NCI-H187 treated with DMSO at 0.1 percent for 48 hours (cell line): ENCODE data around the gene COA8.
"Not testable (repeated sequence)": the region's sequence is repeated elsewhere in the genome, so short reads cannot be mapped to it uniquely, and the experiment has no call there.

Experiments used
- DNase-seq: peaks from one replicate; lab custom pipeline; 2025; lab: John Stamatoyannopoulos, UW

COA8 gene

DNA sequence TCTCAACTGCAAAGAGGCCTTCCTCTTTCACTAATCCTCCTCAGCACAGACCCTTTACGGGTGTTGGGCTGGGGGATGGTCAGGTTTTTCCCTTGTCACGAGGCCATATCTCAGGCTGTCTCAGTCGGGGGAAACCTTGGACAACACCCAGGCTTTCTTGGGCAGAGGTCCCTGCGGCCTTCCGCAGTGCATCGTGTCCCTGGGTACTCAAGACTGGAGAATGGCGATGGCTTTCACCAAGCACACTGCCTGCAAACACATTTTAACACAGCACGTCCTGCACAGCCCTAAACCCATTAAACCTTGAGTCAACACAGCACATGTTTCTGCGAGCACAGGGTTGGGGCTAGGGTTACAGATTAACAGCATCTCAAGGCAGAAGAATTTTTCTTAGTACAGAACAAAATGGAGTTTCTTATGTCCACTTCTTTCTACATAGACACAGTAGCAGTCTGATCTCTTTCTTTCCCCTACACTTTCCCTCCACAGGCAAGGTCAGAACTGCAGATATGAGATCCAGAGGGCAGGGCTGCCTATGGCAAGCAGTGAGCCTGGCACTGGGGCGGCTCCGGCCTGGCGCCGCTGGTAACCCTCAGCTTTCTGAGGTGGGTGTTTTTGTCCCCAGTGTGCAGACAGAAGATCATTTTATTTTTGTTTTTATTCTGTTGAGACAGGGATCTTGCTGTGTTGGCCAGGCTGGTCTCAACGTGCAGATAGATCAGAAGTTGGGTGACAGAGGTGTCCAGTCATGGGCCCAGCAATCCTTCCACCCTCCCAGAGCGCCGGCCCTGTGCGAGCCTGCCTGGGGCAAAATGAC is 37.1 kb upstream of the COA8 start:
- not testable (repeated sequence) for DNase-seq

DNA sequence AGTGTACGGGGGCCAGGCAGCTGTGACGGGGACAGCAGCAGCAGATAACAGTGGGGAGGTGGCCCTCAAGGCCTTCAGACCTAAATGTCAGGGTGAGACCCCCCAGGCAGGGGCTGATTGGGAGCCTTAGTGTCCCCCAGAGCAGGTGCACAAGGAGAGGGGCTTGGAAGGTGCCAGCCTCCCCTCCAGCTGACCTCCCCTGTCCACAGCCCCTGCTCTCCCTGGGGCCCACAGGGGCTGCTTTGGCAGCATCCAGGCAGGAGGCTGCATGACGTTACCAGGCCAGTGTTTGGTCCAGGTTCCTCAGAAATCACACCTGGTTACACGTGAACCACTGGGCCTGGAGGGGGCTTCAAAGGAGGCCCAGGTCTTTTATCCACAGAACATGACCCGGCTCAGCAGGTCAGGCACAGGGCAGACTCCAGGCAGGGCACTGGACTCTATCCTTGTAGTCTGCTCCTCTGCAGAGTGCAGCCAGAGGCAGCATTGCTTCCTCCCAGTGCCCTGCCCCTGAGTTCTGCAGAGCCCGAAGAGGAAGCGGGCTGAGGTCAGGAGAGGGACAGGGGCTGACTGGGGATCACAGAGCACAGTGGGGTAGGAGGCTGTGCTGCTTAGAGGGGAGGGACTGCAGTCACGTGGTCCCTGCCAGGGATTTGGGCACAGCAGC is 36.4 kb upstream of the COA8 start:
- no peak for DNase-seq

- no peak for DNase-seq
Measured at GRCh38 chr14:103526914-103527248, 35.9 kb upstream of the COA8 start.

DNA sequence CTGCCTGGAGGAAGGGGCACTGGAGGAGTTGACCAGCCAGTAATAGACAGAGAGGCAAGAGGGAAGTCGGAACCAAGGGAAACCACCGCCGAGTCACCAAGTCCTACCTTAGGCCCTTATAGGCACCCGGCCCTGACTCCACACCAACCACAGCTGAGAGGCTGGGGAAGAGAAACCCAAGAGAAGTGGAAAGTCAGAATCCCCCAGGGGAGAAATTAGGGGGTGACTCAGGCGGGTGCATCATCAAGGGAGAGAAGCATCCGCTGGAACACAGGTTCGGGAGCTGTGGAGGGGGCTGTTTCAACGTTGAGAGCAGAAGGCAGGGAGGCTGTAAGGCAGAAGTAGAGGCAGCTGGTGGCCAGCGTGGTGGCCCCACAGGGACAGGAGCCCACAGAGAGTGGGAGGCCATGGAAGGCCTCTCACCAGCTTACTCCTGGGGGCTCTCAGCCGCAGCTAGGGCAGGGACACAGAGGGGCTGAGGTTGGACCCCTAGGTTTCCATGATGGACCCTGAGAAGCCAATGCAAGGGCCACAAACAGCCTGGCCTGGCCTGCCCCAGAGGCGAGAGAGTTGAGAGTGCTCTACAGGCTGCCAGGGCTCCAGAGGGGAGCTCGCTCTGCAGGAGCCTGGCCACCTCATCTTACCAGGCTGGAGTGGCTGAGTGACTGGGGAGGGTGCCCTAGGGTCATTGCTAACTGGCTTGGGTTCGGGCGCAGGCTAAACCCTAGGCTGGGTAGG is 35.2 kb upstream of the COA8 start:
- no peak for DNase-seq

- no peak for DNase-seq
Measured at GRCh38 chr14:103528146-103528586, 34.6 kb upstream of the COA8 start.

DNA sequence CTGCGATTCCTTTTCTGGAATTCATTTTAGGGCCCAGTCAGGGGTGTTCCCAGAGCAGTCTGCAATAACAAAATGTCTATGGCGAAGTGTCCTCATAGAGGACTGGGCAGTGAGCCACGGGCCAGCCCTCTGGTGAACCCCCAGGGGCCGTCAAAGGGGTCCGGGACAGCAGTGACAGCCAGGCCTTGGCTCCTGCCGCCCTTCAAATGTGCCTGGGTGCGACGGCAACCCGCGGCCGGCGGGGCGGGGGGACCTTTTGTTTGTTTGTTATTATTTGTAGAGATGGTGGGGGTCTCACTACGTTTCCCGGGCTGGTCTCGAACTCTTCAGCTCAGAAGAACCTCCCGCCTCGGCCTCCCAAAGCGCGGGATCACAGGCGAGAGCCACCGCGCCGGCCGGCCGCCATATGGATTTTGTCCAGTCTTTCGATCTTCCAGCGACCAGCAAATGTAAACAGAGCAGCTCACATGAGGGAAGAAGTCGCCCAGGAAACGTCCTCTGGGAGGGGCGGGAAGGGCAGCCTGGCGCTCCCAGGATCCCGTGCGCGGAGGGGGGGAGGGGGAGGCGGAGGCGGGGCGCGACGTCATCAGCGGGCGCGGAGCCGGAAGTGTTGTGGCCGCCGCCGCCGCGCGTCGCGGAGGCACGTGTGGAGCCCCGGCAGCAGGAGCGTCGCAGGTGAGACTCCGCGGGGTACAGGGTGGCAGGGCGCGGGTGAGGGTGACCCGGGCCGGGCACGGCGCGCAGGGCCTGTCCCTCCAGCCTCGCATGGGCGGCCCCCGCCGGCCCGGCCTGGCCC is 34.0 kb upstream of the COA8 start, which contains the start of gene TRMT61A:
TSS of gene TRMT61A (plus strand) at position 610 of the 796 bp plus-strand sequence. CDS start 783 bp downstream, outside the sequence.
- peak; percentile 68 for DNase-seq

DNA sequence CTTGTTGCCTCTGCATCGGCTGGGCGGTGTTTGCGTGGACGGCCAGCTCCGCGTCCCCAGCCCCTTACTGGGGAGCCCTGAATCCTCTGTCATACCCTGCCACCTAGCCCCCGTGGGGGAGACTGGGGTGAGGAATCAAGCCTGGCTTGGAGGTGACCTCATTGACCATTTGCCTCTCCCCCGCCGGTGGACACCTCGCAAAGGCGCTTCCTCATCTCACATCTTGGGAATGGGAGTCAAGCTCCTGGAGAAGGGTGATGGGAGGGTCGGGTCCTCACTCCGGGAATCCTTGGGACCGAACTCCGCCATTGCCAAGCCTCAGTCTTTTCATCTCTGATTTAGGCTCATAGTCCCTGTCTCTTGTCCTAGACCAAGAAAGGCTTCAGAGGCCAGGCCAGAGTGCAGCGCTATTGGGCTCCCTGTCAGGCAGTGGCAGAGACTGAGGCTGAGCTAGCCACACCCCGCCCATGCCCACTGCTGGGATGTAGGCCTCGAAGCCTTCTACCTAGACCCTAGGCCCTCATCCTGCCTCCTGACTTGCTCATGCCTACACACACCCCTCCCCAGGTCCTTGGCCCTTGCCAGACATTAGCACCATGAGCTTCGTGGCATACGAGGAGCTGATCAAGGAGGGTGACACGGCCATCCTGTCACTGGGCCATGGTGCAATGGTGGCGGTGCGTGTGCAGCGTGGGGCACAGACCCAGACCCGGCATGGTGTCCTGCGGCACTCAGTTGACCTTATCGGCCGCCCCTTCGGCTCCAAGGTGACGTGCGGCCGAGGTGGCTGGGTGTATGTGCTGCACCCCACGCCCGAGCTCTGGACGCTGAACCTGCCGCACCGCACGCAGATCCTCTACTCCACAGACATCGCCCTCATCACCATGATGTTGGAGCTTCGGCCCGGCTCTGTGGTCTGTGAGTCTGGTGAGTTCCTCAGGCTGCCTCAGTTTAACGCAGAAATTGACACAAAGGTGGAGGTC is 33.1 kb upstream of the COA8 start:
- DNase-seq: no peak

DNA sequence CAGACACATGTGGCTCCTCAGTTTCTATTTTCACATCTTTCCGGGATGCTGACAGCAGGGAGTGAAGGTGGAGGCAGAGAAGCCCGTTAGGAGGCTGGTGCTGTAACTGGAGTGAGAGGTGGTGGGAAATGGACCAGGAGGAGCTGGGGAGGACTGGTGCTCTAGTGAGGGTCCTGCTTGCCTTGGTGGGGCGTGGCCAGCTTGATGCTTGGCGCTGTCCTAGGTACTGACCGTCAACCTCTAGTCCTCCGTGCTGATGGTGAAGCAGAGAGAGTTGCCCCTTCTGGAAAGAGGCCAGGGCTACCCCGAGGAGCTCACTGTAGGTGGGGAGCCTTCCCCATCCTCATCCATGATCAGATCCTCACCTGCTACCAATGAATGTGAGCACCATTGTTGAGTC is 32.4 kb upstream of the COA8 start:
- no peak for DNase-seq

DNA sequence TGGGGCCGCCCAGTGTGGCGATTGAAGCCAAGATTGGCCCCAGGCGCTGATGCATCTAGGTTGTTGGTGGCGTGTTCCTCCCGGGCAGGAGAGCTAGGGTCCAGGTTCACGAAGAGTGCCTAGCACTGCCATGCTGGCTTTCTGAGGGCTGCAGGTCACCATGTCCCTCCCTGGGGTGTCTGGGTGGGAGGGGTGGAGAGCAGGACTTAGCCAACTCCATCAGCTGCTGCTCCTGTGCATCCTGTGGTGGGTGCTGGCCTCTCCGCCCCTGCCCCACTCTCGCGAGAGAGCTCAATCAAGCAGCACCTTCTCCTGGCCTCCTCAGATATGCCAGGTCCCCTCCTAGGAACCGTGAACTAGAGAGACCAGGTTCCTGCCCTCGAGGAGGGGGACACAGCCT is 31.9 kb upstream of the COA8 start:
- no peak for DNase-seq

- no peak for DNase-seq
Measured at GRCh38 chr14:103531421-103532215, 31.1 kb upstream of the COA8 start.

GRCh38 chr14:103532216-103533136 is 30.3 kb upstream of the COA8 start:
- DNase-seq: no peak

DNA sequence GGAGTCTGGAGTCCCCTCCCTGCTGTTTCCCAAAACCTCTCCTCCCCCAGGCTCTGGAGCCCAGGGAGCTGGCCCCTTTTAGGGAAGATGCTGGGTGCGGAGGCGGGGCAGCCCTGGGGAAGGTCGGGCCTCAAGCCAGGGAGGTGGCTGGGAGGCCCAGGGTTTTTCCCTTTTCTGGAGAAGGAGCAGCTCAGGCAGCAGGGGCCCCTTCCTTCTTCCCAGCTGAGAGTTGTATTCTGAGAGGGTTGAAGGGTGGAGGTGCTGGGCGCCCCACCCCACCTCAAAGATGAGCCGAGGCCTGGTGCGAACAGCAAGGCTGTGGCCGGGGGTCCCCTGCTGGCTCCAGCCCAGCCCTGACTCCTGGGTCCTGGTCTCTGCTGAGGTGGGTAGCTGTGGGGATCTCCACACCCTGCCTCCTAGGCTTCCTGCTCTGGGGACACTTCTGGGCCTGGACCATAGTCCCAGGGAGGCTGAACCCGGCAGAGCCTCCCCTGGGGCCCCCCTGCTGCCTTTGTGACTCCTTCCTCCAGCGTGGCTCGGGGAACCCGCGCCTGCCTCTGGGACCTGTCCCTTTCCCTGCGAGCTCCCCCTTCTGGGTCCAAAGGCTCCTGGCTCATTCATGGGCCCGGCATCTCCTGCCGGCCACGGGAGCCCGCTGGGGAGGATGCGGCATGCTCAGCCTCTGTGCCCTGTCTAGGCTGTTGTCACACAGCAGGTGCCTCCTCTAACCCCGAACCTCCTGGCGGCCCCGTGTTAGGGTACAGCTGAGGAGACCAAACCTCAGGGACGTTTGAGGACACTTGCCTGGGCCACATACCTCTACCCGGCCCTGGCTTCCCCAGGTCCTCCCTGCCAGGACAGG is 29.4 kb upstream of the COA8 start:
- DNase-seq: no peak

DNA sequence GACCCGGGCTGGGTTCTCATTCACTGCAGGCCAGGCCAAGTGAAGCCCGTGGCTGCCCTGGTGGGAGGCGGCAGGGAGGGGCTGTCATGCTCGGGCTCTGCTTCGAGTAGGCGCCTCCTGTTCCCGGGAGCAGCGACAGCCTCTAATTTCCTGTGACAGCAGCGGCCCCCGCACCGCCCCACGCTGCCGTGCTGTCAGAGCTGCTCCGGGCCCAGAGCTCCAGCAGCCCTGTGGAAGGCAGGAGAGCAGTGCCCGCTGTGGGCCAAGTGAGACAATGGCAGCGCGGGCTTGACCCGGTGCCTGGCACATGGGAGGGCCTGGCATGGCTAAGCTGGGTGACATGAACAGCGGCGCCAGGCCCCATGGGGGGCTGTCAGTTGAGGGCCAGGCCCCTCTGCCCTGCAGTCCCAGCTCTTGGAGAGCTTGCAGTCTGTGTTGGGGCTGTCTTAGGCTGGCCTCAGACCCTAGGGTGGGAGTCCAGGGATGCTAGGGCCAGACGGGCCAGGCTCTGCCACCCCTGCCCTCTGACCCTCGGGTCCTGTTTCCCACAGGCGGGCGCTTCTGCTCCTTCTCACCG is 28.7 kb upstream of the COA8 start:
- no peak for DNase-seq

- DNase-seq: no peak
Measured at GRCh38 chr14:103534576-103535061, 28.1 kb upstream of the COA8 start.

GRCh38 chr14:103535081-103535890 is 27.5 kb upstream of the COA8 start:
- no peak for DNase-seq

GRCh38 chr14:103535891-103536565 is 26.7 kb upstream of the COA8 start:
- no peak for DNase-seq
